Stomach smooth muscle (tissue), 2 donors: Measurements from ENCODE around the gene PDE4D.
"Not testable (repeated sequence)": the region's sequence is repeated elsewhere in the genome, so short reads cannot be mapped to it uniquely, and the experiment has no call there.

ENCODE experiments used
- H3K27ac ChIP-seq: one replicate; pipeline ENCODE4 v1.7.0; 2013; ENCODE audit warnings: mild to moderate bottlenecking, low read length, inconsistent platforms
- H3K27me3 ChIP-seq, 2 donors: one replicate each; pipeline ENCODE4 v1.7.0; 2013; ENCODE audit warnings: low read length in 2 of 2; ENCODE audit not compliant: insufficient read depth in 2 of 2, control insufficient read depth in 1 of 2
- H3K36me3 ChIP-seq, 2 donors: one replicate each; pipeline ENCODE4 v1.7.0; 2013; ENCODE audit warnings: low read length in 2 of 2; ENCODE audit not compliant: control insufficient read depth in 2 of 2, insufficient read depth in 2 of 2
- H3K4me1 ChIP-seq: one replicate; pipeline ENCODE4 v1.7.0; 2013; ENCODE audit warnings: low read length; ENCODE audit not compliant: control insufficient read depth, insufficient read depth
- H3K4me3 ChIP-seq, 2 donors: one replicate each; pipeline ENCODE4 v1.7.0; 2013; ENCODE audit warnings: low read length in 2 of 2
- H3K9ac ChIP-seq, 2 donors: one replicate each; pipeline ENCODE4 v1.7.0; 2013; ENCODE audit warnings: low read length in 2 of 2, mild to moderate bottlenecking in 1 of 2
- H3K9me3 ChIP-seq, 2 donors: one replicate each; pipeline ENCODE4 v1.7.0; 2013; ENCODE audit warnings: low read length in 2 of 2; ENCODE audit not compliant: control insufficient read depth in 2 of 2
- donor health status: healthy.
- donor health status: Pancreatic carcinoma.

PDE4D gene

DNA sequence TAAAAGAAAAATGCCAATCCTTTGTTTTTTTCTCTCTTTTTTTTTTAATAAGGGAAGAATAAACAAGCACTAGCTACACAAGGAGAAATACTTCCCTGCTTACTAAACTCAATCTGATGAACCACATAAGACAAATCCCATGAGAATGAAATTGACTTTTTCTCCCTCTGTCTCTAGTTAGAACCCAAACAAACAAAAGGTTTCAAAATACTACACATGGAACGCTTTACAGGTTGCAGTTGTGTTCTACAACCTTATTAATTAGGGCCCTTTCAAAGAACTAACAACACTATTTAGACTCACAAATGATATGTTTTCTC is 124.5 kb downstream of the PDE4D start:
- H3K4me1 ChIP-seq, result peaks cover 10% of the 10 kb centered on the region
- H3K27ac ChIP-seq, result peak overlapping the region; percentile 81
- H3K4me3 ChIP-seq, result peak overlapping the region; percentile 87 to 92
- H3K36me3 ChIP-seq, result no peaks in the 10 kb centered on the region
- H3K27me3 ChIP-seq, result no peaks in the 10 kb centered on the region
- peak overlapping the region; percentile 81 to 86 for H3K9ac ChIP-seq
- H3K9me3 ChIP-seq, result no peaks in the 10 kb centered on the region

DNA sequence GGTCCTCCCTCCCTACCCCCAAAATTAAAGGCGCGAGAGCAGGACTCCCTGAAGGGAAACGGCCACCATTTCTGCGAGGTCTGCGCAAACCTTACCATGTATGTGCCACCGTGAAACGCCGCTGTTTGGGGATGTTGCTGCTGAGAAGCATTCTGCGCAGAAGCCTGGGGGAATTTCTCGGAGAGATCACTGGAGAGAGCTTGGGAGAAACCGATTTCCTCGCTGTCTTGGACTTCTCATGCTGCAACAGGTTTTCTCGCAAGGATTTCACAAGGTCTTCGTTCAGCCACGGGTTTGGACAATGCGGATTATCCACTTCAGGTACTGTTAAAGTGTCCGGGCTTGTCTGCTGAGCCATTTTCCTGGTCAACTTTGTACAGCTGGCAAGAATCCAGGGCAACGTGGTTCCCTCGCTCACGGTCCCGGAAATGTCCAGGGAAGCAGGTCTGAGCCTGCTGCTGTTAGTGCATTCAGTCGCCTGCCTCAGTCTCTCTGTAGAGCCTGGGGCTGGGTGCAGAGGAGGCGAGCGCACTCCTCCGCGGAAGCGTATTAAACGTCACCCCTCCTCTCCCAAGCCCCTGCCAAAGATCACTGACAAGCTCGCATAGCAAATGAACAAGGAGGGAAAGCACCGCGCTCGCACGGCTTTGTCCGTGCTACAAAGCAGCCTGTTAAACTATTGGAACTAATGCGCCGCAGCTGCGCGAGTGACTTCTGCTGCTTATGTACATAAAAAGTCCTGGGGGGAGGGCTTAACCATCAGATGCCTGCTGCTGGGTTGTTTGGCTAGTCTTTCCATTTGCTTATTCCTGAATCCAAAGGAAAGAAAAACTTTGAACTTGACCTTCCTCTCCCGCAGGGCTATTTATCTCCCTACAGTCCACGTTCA is 125.1 kb downstream of the PDE4D start:
- H3K4me3 ChIP-seq, result peak overlapping the region; percentile 87 to 92
- H3K9me3 ChIP-seq, result no peaks in the 10 kb centered on the region
- H3K9ac ChIP-seq, result peak overlapping the region; percentile 81 to 86
- no peaks in the 10 kb centered on the region for H3K27me3 ChIP-seq
- peak overlapping the region; percentile 81 for H3K27ac ChIP-seq
- peaks cover 10% of the 10 kb centered on the region for H3K4me1 ChIP-seq
- H3K36me3 ChIP-seq, result no peaks in the 10 kb centered on the region

DNA sequence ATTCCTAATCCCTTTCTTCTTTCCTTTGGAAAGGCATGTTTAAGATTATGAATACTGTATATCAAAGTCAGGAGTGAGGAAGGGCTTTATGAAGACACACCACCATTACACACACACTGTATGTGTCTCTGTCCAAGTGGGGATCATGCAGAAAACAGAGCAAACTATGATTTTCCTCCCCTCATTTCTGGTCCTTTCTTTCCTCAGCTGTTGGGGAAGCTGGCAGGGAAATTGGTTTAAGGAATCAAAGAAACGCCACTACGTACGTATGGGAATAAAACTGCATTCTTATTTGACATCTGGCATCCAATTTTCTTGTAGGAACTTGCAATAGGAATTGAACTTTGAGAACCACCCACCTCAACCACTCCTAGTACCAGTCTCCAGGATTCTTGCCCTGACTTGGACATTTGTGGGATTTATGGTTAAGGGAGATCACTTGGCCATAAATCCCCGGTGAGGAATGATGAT is 125.8 kb downstream of the PDE4D start:
- H3K4me1 ChIP-seq, result peaks cover 10% of the 10 kb centered on the region
- no peaks in the 10 kb centered on the region for H3K27me3 ChIP-seq
- H3K9ac ChIP-seq, result peak overlapping the region; percentile 81 to 86
- H3K36me3 ChIP-seq, result no peaks in the 10 kb centered on the region
- peak overlapping the region; percentile 81 for H3K27ac ChIP-seq
- no peaks in the 10 kb centered on the region for H3K9me3 ChIP-seq
- peak overlapping the region; percentile 87 to 92 for H3K4me3 ChIP-seq

DNA sequence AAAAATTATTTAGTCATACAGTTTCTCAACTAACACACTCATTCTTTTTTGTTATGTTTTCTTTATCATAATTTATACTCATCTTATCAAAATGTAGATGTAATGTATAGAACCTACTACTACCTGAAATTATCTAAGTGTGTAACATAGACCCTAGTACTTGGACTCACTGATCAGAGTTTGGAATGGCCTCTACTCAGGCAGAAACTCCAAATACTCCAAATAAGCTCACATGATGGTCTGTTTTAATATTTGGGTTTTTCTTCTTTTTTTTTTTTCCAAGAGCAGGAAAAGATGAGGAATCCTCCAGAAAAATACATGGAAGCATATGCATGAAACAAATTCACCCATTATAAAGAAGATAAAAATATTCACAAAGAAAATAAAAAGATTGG is 126.3 kb downstream of the PDE4D start:
- Histone ChIP-seq H3K9me3 (no peaks in the 10 kb centered on the region), H3K36me3 (no peaks in the 10 kb centered on the region), H3K27ac (no peak overlapping the region), H3K9ac (peak overlapping the region in 1 of 2 donors; percentile 86), H3K4me1 (peaks cover 10% of the 10 kb centered on the region), H3K27me3 (no peaks in the 10 kb centered on the region), H3K4me3 (peak overlapping the region; percentile 87 to 92)

DNA sequence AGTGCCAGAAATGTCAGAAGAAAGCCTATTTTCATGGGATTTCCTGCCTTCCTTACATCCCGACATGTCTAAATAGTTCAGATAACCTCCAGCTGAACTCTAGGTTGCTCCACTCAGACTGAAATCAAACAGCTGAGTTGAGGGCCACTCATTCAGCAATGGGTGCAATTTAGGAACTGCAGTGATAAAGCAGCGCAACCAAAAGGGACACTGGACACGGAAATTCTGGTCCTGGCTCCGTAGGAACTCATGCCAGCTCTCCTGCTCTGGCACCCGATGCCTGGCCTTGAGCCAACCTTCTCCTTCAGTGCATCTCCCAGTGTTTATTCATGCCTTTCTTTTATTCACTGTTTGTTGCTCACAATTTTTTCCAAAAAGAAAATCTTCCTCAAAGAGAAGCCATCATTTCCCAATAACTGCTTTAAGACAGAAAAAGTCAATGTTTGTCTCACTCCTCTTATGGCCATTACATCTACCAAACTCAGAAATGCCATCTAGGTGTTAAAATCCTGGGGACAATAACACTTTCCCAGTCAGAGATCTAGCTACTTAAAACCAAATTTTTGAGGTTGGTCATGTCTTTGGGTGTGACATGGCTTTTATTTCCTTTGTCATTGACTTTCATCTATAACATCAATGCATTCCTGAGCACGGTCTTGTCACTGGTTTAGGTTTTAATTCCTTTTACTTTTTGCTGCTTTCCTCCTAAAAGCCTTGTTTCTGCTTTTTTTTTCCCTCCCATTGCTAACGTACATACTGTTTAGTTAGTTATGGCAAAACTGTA is 126.9 kb downstream of the PDE4D start:
- H3K27me3 ChIP-seq, result no peaks in the 10 kb centered on the region
- peaks cover 10% of the 10 kb centered on the region for H3K4me1 ChIP-seq
- no peaks in the 10 kb centered on the region for H3K36me3 ChIP-seq
- H3K9ac ChIP-seq, result peak overlapping the region in 1 of 2 donors; percentile 86
- H3K27ac ChIP-seq, result no peak overlapping the region
- no peaks in the 10 kb centered on the region for H3K9me3 ChIP-seq
- peak overlapping the region; percentile 87 to 92 for H3K4me3 ChIP-seq

DNA sequence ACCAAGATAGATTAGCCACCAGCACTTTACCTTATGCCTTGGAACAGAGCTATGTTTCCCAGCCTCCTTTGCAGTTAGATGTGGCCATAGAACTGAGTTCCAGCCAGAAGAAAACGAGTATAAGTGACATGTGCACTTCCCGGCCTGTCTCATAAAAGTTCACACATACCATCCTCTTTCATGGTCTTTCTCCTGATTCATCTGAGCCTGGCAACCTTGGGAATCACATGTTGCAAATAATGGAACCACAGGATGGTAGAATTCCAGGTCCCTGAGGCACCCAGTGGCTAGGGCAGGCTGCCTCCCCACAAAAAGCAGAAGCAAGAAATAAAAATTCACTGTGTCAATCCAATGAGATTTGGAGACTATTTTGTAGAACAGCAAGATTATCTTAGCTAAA is 128.1 kb downstream of the PDE4D start:
- Histone ChIP-seq H3K4me1 (peaks cover 10% of the 10 kb centered on the region), H3K36me3 (no peaks in the 10 kb centered on the region), H3K27me3 (no peaks in the 10 kb centered on the region), H3K4me3 (peak overlapping the region in 1 of 2 donors; percentile 38), H3K27ac (no peak overlapping the region), H3K9me3 (no peaks in the 10 kb centered on the region), H3K9ac (no peak overlapping the region)

DNA sequence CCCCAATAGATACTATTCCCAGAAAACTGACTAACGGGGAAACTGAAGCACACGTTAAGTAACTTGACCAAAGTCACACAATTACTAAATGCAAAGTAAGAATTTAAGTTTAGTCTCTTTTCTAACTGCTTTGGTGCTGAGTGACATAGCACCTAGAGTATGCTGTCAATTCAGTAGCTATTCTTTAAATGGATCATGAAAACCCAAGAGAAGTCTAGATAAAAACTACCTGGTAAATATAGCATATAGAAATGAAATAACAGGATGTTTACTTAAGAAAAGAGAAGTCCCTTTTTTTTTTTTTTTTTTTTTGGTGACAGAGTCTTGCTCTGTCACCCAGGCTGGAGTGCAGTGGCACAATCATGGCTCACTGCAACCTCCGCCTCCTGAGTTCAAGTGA is 129.2 kb downstream of the PDE4D start:
- Histone ChIP-seq H3K36me3 (no peaks in the 10 kb centered on the region), H3K9me3 (no peaks in the 10 kb centered on the region), H3K4me3 (no peak overlapping the region), H3K9ac (no peak overlapping the region), H3K4me1 (peaks cover 10% of the 10 kb centered on the region), H3K27ac (no peak overlapping the region), H3K27me3 (no peaks in the 10 kb centered on the region)

DNA sequence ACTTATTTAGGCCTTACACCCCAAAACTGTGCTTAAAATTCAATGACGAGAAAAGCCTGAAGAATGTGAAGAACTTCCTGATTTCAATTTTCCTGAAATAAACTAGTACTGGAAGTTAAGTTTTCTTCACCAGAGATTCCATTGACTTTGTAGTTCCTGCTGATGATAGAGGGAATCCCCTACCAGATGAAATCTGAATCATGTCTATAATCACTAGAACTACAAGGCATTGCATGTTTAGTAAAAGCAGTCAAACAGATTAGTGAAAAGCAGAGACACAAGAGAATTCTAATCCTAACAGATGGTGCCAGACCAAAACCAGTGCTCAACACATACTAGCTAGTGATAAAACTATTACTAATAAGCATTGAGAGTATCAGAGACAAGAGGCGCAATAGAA is 130.0 kb downstream of the PDE4D start:
- peaks cover 10% of the 10 kb centered on the region for H3K4me1 ChIP-seq

DNA sequence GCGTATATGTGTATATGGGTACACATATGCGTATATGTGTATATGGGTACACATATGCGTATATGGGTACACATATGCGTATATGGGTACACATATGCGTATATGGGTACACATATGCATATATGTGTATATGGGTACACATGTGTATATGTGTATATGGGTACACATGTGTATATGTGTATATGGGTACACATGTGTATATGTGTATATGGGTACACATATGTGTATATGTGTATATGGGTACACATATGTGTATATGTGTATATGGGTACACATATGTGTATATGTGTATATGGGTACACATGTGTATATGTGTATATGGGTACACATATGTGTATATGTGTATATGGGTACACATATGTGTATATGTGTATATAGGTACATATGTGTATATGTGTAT is 131.3 kb downstream of the PDE4D start:
- H3K27me3 ChIP-seq, H3K9ac ChIP-seq, H3K9me3 ChIP-seq, H3K4me1 ChIP-seq, H3K4me3 ChIP-seq, H3K27ac ChIP-seq, H3K36me3 ChIP-seq: not testable (repeated sequence)

More for the DNA sequence above, 130.0 kb downstream of the PDE4D start:
- Histone ChIP-seq H3K27me3 (no peaks in the 10 kb centered on the region), H3K9me3 (no peaks in the 10 kb centered on the region), H3K4me3 (no peak overlapping the region), H3K36me3 (no peaks in the 10 kb centered on the region), H3K9ac (no peak overlapping the region), H3K27ac (no peak overlapping the region)

DNA sequence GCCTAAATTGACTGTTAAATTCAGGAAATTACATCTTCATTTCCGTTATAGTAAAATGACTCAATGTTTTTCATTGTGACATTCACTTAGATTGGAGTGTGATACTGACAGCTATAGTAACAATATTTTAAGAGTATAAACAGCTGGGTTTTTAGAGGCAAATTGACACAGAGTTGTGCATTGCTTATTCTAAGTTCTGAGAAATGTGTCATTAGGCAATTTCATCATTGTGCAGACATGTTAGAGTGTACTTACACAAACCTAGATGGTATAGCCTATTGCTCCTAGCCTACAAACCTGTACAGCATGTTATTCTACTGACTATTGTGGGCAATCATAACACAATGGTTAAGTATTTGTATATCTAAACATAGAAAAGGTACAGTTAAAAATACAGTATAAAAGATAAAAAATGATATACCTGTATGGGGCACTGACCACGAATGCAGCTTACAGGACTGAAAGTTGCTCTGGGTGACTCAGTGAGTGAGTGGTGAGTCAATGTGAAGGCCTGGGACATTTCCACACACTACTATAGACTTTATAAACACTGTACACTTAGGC is 132.7 kb downstream of the PDE4D start:
- Histone ChIP-seq H3K36me3 (no peaks in the 10 kb centered on the region), H3K9ac (no peak overlapping the region), H3K4me1 (no peaks in the 10 kb centered on the region), H3K27me3 (no peaks in the 10 kb centered on the region), H3K4me3 (no peak overlapping the region), H3K9me3 (no peaks in the 10 kb centered on the region), H3K27ac (no peak overlapping the region)
